ENCODE results near the gene TCERG1L.

GRCh38 chr10:131119626-131120355 lies 191.7 kb downstream of the TCERG1L start:
- TF ChIP-seq CTCF (IDR thresholded peaks at IDR 0.05; ENCODE audit: poor library complexity), result no peak
- TF ChIP-seq EZH2 (IDR thresholded peaks at IDR 0.05; ENCODE audit: borderline replicate concordance), result no peak
- no peak for TF ChIP-seq EZH2phosphoT487 (IDR thresholded peaks at IDR 0.05; ENCODE audit: low read depth, severe bottlenecking, unreplicated experiment)
